HepG2 (cell line): ENCODE results near the gene ZFAND2B.
A peak's percentile ranks its signal among the peaks of the same experiment; 100 is the strongest.

Source experiments
- GTF2F1 ChIP-seq: fragments of 150-350 bp; IDR thresholded peaks from 2 replicates; pipeline ENCODE4 v1.6.1; 2014; ENCODE audit warnings: low read length
- ZNF749 ChIP-seq: sonication (generic); formaldehyde crosslinking; IDR thresholded peaks from 2 replicates; pipeline ENCODE4 v1.8.0; 2022; ENCODE audit warnings: mild to moderate bottlenecking, missing genetic modification reagents, moderate library complexity, borderline replicate concordance

- TF ChIP-seq ZNF749 (CRISPR knock-in tag) (peak; percentile 96), GTF2F1 (no peak)
Measured at GRCh38 chr2:219176818-219177551, 29.6 kb upstream of the ZFAND2B start, which contains the start of gene CNPPD1.
